NCI-H146 treated with DMSO at 0.1 percent for 48 hours (cell line): ENCODE results near the gene PNKP.
A peak's percentile ranks its signal among the peaks of the same experiment; 100 is the strongest.

ENCODE experiments used
- DNase-seq: peaks from one replicate; lab custom pipeline; 2025; ENCODE audit not compliant: unreplicated experiment; lab: John Stamatoyannopoulos, UW

PNKP gene

GRCh38 chr19:49876422-49877019, 9.1 kb upstream of the PNKP start:
- peak; percentile 98 for DNase-seq

- DNase-seq = peak; percentile 40
Measured at GRCh38 chr19:49875857-49876421, 8.6 kb upstream of the PNKP start.

GRCh38 chr19:49875177-49875576, 7.8 kb upstream of the PNKP start:
- no peak for DNase-seq

- DNase-seq = no peak
Measured at GRCh38 chr19:49874503-49875157, 7.3 kb upstream of the PNKP start.

- DNase-seq = no peak
Measured at GRCh38 chr19:49873834-49874233, 6.5 kb upstream of the PNKP start.

- DNase-seq = no peak
Measured at GRCh38 chr19:49873129-49873521, 5.7 kb upstream of the PNKP start.

GRCh38 chr19:49872245-49873128, 5.1 kb upstream of the PNKP start:
- DNase-seq = no peak

GRCh38 chr19:49871349-49871985, 4.1 kb upstream of the PNKP start:
- no peak for DNase-seq

GRCh38 chr19:49870309-49870901, 3.0 kb upstream of the PNKP start:
- DNase-seq = no peak

- DNase-seq = peak; percentile 100
Measured at GRCh38 chr19:49869484-49870308, 2.3 kb upstream of the PNKP start.

- no peak for DNase-seq
Measured at GRCh38 chr19:49869009-49869483, 1.7 kb upstream of the PNKP start.

- no peak for DNase-seq
Measured at GRCh38 chr19:49864890-49865289, 2.5 kb downstream of the PNKP start.

GRCh38 chr19:49863935-49864320, 3.4 kb downstream of the PNKP start:
- no peak for DNase-seq

- DNase-seq = no peak
Measured at GRCh38 chr19:49863254-49863934, 4.0 kb downstream of the PNKP start.

GRCh38 chr19:49862391-49863253, 4.8 kb downstream of the PNKP start:
- no peak for DNase-seq

GRCh38 chr19:49861541-49862378, 5.6 kb downstream of the PNKP start:
- no peak for DNase-seq

- no peak for DNase-seq
Measured at GRCh38 chr19:49861107-49861506, 6.3 kb downstream of the PNKP start.
